Upper lobe of right lung (tissue), 1 donor: ENCODE results near the gene BTAF1. TPM values are rescaled to one million over a fixed set of nuclear protein-coding genes. Genes with fewer than 3 reads are reported as not detected.

Experiments
- ATAC-seq: fragments of 200-7000 bp; cut with Tn5 transposase; one replicate; pipeline ENCODE4 v1.9.1; 2020; ENCODE audit warnings: mild to moderate bottlenecking, moderate library complexity
- DNase-seq: peaks from one replicate; pipeline ENCODE4 v3.0.0-alpha.2; 2020
- H3K27ac ChIP-seq: fragments of 200-600 bp; one replicate; pipeline ENCODE4 v1.8.0; 2022
- H3K27me3 ChIP-seq: fragments of 200-600 bp; one replicate; pipeline ENCODE4 v1.8.0; 2022; ENCODE audit warnings: mild to moderate bottlenecking
- H3K36me3 ChIP-seq: fragments of 200-600 bp; one replicate; pipeline ENCODE4 v1.8.0; 2022
- H3K4me1 ChIP-seq: fragments of 200-600 bp; one replicate; pipeline ENCODE4 v1.8.0; 2022
- H3K4me3 ChIP-seq: fragments of 200-600 bp; one replicate; pipeline ENCODE4 v1.8.0; 2022; ENCODE audit warnings: mild to moderate bottlenecking
- H3K9me3 ChIP-seq: fragments of 200-600 bp; one replicate; pipeline ENCODE4 v1.8.0; 2022
- intact Hi-C: fragments of 100-400 bp; cut with DNase I; formaldehyde crosslinking; loops from one replicate; pipeline ENCODE4 v1.11.0; 2022
- total RNA-seq: library from RNA; stranded (reverse); fragmentation: NEBNext Ultra II Directional; extraction: Animal tissue kit (Norgen Biotek cat#: 25700); gene quantifications from one replicate; pipeline ENCODE4 v1.2.1, GENCODE V29; 2021
- TF ChIP-seq, protein P1 (sequence below): fragments of 200-600 bp; IDR thresholded peaks from one replicate; pipeline ENCODE4 v1.8.0; 2022; ENCODE audit warnings: antibody characterized with exemption
- donor health status: DM: no; HTN: yes; CAD: no; lungs with severe emphysema.

BTAF1 gene
- total RNA-seq, 1 donor from 2014 or later, result 28.6 TPM

- Histone ChIP-seq H3K9me3 (no peaks in the 10 kb centered on the region), H3K4me3 (no peak overlapping the region), H3K36me3 (peaks cover 19% of the 10 kb centered on the region), H3K27ac (no peak overlapping the region), H3K27me3 (no peaks in the 10 kb centered on the region), H3K4me1 (no peaks in the 10 kb centered on the region)
- intact Hi-C loops, result no loop called here
- DNase-seq, result no peak
- TF ChIP-seq, protein P1, sequence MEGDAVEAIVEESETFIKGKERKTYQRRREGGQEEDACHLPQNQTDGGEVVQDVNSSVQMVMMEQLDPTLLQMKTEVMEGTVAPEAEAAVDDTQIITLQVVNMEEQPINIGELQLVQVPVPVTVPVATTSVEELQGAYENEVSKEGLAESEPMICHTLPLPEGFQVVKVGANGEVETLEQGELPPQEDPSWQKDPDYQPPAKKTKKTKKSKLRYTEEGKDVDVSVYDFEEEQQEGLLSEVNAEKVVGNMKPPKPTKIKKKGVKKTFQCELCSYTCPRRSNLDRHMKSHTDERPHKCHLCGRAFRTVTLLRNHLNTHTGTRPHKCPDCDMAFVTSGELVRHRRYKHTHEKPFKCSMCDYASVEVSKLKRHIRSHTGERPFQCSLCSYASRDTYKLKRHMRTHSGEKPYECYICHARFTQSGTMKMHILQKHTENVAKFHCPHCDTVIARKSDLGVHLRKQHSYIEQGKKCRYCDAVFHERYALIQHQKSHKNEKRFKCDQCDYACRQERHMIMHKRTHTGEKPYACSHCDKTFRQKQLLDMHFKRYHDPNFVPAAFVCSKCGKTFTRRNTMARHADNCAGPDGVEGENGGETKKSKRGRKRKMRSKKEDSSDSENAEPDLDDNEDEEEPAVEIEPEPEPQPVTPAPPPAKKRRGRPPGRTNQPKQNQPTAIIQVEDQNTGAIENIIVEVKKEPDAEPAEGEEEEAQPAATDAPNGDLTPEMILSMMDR, result no peak
- no peak for ATAC-seq
These were observed 8.1 kb downstream of the BTAF1 start for GRCh38 chr10:91931526-91932190.

DNA sequence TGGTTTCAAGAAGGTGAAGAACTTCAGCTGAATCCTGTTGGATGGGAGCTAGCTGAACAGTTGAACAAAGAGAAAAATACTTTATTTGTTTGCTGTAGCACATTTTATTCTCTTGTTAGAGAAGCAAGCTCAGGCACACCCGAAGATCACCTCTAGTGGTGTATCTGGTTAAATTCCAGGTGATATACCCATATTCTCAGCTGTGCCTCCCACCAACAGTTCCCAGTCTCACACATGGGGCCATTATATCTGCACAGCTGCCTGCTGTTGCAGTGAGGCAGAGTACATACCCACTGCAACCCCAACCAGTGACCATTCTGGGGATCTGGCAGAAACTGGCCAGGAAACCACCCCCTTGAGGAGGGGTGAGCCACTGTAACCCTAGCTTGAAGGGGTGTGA, 9.2 kb downstream of the BTAF1 start:
- no peak for ATAC-seq
- TF ChIP-seq, protein P1, result no peak
- Histone ChIP-seq H3K27me3 (no peaks in the 10 kb centered on the region), H3K4me3 (no peak overlapping the region), H3K27ac (no peak overlapping the region), H3K36me3 (peaks cover 28% of the 10 kb centered on the region), H3K9me3 (no peaks in the 10 kb centered on the region), H3K4me1 (no peaks in the 10 kb centered on the region)
- intact Hi-C loops, result no loop called here
- DNase-seq, result no peak

- TF ChIP-seq, protein P1, result no peak
- no peak overlapping the region for H3K27ac ChIP-seq
- intact Hi-C loops, result no loop called here
- H3K36me3 ChIP-seq, result peaks cover 28% of the 10 kb centered on the region
- H3K4me1 ChIP-seq, result no peaks in the 10 kb centered on the region
- no peaks in the 10 kb centered on the region for H3K9me3 ChIP-seq
- ATAC-seq, result no peak
- no peak for DNase-seq
- H3K27me3 ChIP-seq, result no peaks in the 10 kb centered on the region
- H3K4me3 ChIP-seq, result no peak overlapping the region
These were observed 12.3 kb downstream of the BTAF1 start for GRCh38 chr10:91935886-91936285.

DNA sequence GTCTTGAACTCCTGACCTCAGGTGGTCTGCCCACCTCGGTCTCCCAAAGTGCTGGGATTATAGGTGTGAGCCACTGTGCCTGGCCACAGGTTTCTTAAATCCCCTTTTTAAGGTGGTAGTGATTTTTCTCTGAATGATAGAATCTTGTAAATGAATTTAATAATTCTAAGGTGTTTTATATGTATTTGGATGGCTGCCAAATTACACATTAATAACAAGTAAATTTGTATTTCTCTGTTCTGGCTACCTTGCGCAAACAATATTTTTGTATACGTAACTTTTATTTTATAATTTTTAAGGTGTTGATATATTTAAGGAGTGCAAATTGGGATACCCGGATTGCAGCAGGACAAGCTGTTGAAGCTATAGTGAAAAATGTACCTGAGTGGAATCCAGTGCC, 16.1 kb downstream of the BTAF1 start:
- TF ChIP-seq, protein P1, result no peak
- H3K9me3 ChIP-seq, result no peaks in the 10 kb centered on the region
- peaks cover 50% of the 10 kb centered on the region for H3K36me3 ChIP-seq
- no peaks in the 10 kb centered on the region for H3K27me3 ChIP-seq
- H3K4me3 ChIP-seq, result no peak overlapping the region
- no peaks in the 10 kb centered on the region for H3K4me1 ChIP-seq
- intact Hi-C loops, result no loop called here
- H3K27ac ChIP-seq, result no peak overlapping the region
- DNase-seq (no peak), ATAC-seq (no peak)

- intact Hi-C loops, result no loop called here
- H3K36me3 ChIP-seq, result peaks cover 59% of the 10 kb centered on the region
- no peaks in the 10 kb centered on the region for H3K9me3 ChIP-seq
- no peak overlapping the region for H3K4me3 ChIP-seq
- H3K27me3 ChIP-seq, result no peaks in the 10 kb centered on the region
- H3K27ac ChIP-seq, result no peak overlapping the region
- no peak for DNase-seq
- no peaks in the 10 kb centered on the region for H3K4me1 ChIP-seq
- TF ChIP-seq, protein P1, result no peak
- no peak for ATAC-seq
These were observed 17.9 kb downstream of the BTAF1 start for GRCh38 chr10:91941426-91941825.
